Glutamatergic neuron (in vitro differentiated cells): Measurements from ENCODE around the gene NLRP1. TPM values are rescaled to one million over a fixed set of nuclear protein-coding genes. Genes with fewer than 3 reads are reported as not detected.

Source experiments
- DNase-seq: peaks from one replicate; pipeline ENCODE4 v3.0.0; 2022
- H3K27ac Mint-ChIP-seq: one replicate; pipeline ENCODE4 v1.8.0; 2020; ENCODE audit warnings: mild to moderate bottlenecking, mixed read lengths, inconsistent platforms; ENCODE audit not compliant: unreplicated experiment
- H3K27me3 Mint-ChIP-seq: one replicate; pipeline ENCODE4 v1.8.0; 2020; ENCODE audit warnings: mild to moderate bottlenecking, moderate library complexity, mixed read lengths, inconsistent platforms; ENCODE audit not compliant: unreplicated experiment
- H3K36me3 Mint-ChIP-seq: one replicate; pipeline ENCODE4 v1.8.0; 2020; ENCODE audit warnings: mild to moderate bottlenecking, mixed read lengths, inconsistent platforms; ENCODE audit not compliant: unreplicated experiment
- H3K4me1 Mint-ChIP-seq: one replicate; pipeline ENCODE4 v1.8.0; 2020; ENCODE audit warnings: mild to moderate bottlenecking, low read depth, mixed read lengths, inconsistent platforms; ENCODE audit not compliant: unreplicated experiment
- H3K4me3 Mint-ChIP-seq: one replicate; pipeline ENCODE4 v1.8.0; 2020; ENCODE audit warnings: mild to moderate bottlenecking, mixed read lengths, inconsistent platforms; ENCODE audit not compliant: unreplicated experiment
- H3K9me3 Mint-ChIP-seq: one replicate; pipeline ENCODE4 v1.8.0; 2020; ENCODE audit warnings: mild to moderate bottlenecking, moderate library complexity, mixed read lengths, inconsistent platforms; ENCODE audit not compliant: unreplicated experiment
- CTCF ChIP-seq: fragments of 200-600 bp; sonication (generic); IDR thresholded peaks from one replicate; pipeline ENCODE4 v1.5.0; 2021; ENCODE audit not compliant: partially characterized antibody, unreplicated experiment
- total RNA-seq: library from RNA; stranded (reverse); fragmentation: NEBNext Ultra II Directional; extraction: Animal tissue kit (Norgen Biotek cat#: 25700); gene quantifications from one replicate; pipeline ENCODE4 v1.2.1, GENCODE V29; 2021; ENCODE audit not compliant: unreplicated experiment

Gene NLRP1
- total RNA-seq, 1 donor from 2014 or later: 69.5 TPM

GRCh38 chr17:5502552-5502951 lies 81.8 kb downstream of the NLRP1 start:
- Mint-ChIP-seq H3K27ac (no peak overlapping the region), H3K4me1 (peaks cover 6% of the 10 kb centered on the region), H3K36me3 (peaks cover 8% of the 10 kb centered on the region), H3K27me3 (peaks cover 12% of the 10 kb centered on the region), H3K4me3 (peak overlapping the region; percentile 10), H3K9me3 (peaks cover 5% of the 10 kb centered on the region)
- TF ChIP-seq CTCF: no peak
- DNase-seq: no peak

GRCh38 chr17:5501685-5502084 lies 82.6 kb downstream of the NLRP1 start:
- Mint-ChIP-seq H3K4me3 (peak overlapping the region; percentile 92), H3K27ac (peak overlapping the region; percentile 69), H3K27me3 (peaks cover 12% of the 10 kb centered on the region), H3K4me1 (peaks cover 6% of the 10 kb centered on the region), H3K9me3 (peaks cover 5% of the 10 kb centered on the region), H3K36me3 (peaks cover 8% of the 10 kb centered on the region)
- TF ChIP-seq CTCF: no peak
- no peak for DNase-seq

GRCh38 chr17:5500589-5501391 lies 83.5 kb downstream of the NLRP1 start:
- DNase-seq: peak; percentile 97
- Mint-ChIP-seq H3K27ac (peak overlapping the region; percentile 96), H3K27me3 (peaks cover 12% of the 10 kb centered on the region), H3K36me3 (peaks cover 8% of the 10 kb centered on the region), H3K4me1 (peaks cover 6% of the 10 kb centered on the region), H3K9me3 (peaks cover 5% of the 10 kb centered on the region), H3K4me3 (peak overlapping the region; percentile 96)
- no peak for TF ChIP-seq CTCF

GRCh38 chr17:5500247-5500588 lies 84.1 kb downstream of the NLRP1 start:
- Mint-ChIP-seq H3K27me3 (peaks cover 12% of the 10 kb centered on the region), H3K9me3 (peaks cover 5% of the 10 kb centered on the region), H3K27ac (peak overlapping the region; percentile 96), H3K36me3 (peaks cover 8% of the 10 kb centered on the region), H3K4me1 (peaks cover 6% of the 10 kb centered on the region), H3K4me3 (peak overlapping the region; percentile 96)
- no peak for TF ChIP-seq CTCF
- DNase-seq: no peak

GRCh38 chr17:5499476-5500231 lies 84.7 kb downstream of the NLRP1 start:
- Mint-ChIP-seq H3K36me3 (peaks cover 8% of the 10 kb centered on the region), H3K4me1 (peaks cover 6% of the 10 kb centered on the region), H3K27ac (peak overlapping the region; percentile 96), H3K9me3 (peaks cover 5% of the 10 kb centered on the region), H3K27me3 (peaks cover 12% of the 10 kb centered on the region), H3K4me3 (peak overlapping the region; percentile 96)
- TF ChIP-seq CTCF: no peak
- DNase-seq: peak; percentile 76
